Ishikawa (cell line): ENCODE data around the gene TFCP2L1.

ENCODE experiments used
- CREB1 ChIP-seq: IDR thresholded peaks from 2 replicates; pipeline ENCODE4 v1.6.1; 2012; ENCODE audit warnings: low read depth
- EP300 ChIP-seq: IDR thresholded peaks from 2 replicates; pipeline ENCODE4 v1.6.1; 2012; ENCODE audit warnings: borderline replicate concordance
- REST ChIP-seq: IDR thresholded peaks from 2 replicates; pipeline ENCODE4 v1.6.1; 2012; ENCODE audit warnings: low read depth, mild to moderate bottlenecking
- TAF1 ChIP-seq: IDR thresholded peaks from 2 replicates; pipeline ENCODE4 v1.6.1; 2012; ENCODE audit warnings: low read depth, mild to moderate bottlenecking
- USF1 ChIP-seq: IDR thresholded peaks from 2 replicates; pipeline ENCODE4 v1.6.1; 2012
- ZBTB7A ChIP-seq: IDR thresholded peaks from 2 replicates; pipeline ENCODE4 v1.6.1; 2012; ENCODE audit warnings: low read depth

GRCh38 chr2:121294881-121295840 lies 10.2 kb upstream of the TFCP2L1 start:
- TF ChIP-seq CREB1 (no peak), EP300 (no peak), USF1 (no peak), TAF1 (no peak), REST (no peak), ZBTB7A (no peak)
